ENCODE data around the gene UBE2G2.

Gene UBE2G2

DNA sequence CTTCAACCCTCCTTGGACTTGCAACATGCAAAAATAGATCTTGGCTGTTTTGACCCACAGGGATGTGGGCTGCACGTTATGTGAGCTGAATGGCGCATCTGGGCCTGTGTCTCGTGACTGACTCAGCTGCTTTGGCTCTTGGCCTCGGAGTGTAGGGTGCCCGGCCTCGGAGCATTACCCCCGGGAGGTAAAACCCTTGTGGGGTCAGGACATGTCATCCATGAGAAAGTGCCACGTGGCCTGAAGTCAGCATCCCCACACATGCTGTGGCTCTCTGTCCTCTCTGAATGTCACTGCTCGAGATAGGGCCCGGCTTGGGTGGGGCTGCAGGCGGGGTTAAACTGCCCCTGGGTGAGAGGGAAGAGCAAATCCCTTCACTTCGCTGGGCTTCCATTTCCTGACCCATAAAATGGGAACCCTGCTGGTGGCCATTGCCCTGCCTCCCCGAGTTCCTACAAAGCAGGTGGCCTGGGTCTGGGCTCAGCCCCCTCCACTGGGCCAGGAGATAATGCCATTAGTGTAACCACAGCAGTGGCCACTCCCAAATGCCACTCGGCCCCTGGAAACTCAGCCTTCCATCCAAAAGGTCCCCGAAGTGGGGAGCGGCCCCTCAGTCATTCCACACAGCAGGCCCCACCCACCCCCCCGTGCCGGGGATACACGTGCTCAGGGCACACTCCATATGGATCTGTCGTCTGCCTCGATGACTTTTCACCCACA, 67.4 kb downstream of the UBE2G2 start:
- no peak for DNase-seq (ENCODE audit: low read depth)
- H3K4me3 ChIP-seq (ENCODE audit: low read depth, low read length), result no peak overlapping the region
- TF ChIP-seq, protein P1, sequence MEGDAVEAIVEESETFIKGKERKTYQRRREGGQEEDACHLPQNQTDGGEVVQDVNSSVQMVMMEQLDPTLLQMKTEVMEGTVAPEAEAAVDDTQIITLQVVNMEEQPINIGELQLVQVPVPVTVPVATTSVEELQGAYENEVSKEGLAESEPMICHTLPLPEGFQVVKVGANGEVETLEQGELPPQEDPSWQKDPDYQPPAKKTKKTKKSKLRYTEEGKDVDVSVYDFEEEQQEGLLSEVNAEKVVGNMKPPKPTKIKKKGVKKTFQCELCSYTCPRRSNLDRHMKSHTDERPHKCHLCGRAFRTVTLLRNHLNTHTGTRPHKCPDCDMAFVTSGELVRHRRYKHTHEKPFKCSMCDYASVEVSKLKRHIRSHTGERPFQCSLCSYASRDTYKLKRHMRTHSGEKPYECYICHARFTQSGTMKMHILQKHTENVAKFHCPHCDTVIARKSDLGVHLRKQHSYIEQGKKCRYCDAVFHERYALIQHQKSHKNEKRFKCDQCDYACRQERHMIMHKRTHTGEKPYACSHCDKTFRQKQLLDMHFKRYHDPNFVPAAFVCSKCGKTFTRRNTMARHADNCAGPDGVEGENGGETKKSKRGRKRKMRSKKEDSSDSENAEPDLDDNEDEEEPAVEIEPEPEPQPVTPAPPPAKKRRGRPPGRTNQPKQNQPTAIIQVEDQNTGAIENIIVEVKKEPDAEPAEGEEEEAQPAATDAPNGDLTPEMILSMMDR (conservative IDR thresholded peaks at IDR 0.05; ENCODE audit: low read depth, low read length), result no peak

DNA sequence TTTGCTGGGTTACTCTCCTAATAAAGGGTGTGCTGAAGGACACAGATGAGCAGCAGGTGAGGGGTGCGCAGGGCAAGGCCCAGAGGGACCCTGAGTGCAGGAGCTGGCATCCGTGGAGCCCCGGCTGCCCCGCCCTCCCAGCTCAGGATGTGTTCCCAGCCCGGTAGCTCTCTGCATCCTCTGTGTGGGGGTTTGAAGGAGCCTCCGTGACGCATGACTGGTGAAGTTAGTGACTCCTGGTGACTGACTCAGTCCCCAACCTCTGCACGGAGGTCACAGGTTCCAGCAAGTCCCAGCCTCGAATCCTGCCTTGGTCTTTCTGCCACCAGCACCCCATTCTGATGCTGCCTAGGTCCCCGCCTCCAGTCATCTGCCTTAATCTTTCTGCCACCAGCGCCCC, 68.7 kb downstream of the UBE2G2 start:
- TF ChIP-seq, protein P1 (conservative IDR thresholded peaks at IDR 0.05; ENCODE audit: low read depth, low read length), result no peak
- DNase-seq (ENCODE audit: low read depth), result no peak
- no peak overlapping the region for H3K4me3 ChIP-seq (ENCODE audit: low read depth, low read length)

DNA sequence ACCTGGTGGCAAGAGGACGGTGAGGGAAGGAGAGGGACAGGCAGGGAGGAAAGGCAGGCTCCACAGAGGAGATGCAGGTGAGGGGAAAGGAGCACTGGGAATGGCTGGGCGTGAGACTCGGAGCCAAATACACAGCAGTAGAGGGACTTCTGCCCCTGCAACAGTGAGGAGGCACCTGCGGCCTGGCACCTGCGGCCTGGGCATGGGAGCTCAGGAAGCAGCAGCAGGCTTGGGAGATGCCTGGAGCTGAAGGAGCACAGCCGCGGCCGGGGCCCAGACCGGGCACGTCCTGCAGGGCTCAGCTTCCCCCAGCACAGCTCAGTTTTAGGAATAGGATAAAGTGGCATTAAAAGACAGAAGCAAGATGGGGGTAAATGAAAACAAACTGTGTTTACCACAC, 69.4 kb downstream of the UBE2G2 start:
- TF ChIP-seq, protein P1 (conservative IDR thresholded peaks at IDR 0.05; ENCODE audit: low read depth, low read length), result no peak
- no peak for DNase-seq (ENCODE audit: low read depth)
- no peak overlapping the region for H3K4me3 ChIP-seq (ENCODE audit: low read depth, low read length)

DNA sequence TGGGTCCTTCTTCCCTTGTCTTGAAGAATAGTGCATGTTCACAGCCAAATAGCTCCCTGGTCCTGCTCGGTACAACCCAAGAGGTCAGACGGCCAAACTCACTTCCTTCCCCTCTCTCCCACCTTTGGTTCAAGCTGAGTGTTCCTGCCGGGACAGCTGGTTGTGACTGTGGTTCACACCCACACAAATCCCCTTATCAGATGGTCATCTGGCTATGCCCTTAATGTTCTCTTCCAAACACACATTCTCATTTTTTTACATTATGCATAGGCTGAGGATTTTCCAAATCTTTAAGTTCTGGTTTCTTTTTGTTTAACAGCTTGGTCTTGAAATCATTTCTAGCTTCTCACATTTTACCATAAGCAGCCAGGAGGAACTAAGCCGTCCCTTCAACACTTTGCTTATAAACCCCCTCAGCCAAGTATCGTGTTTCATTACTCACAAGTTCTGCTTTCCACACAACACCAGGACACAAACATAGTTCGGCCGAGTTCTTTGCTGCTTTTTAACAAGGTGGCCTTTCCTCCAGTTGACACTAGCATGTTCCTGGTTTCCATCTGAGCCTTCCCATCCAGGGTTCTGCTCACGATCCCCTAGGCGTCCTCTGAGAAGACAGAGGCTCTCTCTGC, 70.6 kb downstream of the UBE2G2 start:
- TF ChIP-seq, protein P1 (conservative IDR thresholded peaks at IDR 0.05; ENCODE audit: low read depth, low read length), result no peak
- no peak overlapping the region for H3K4me3 ChIP-seq (ENCODE audit: low read depth, low read length)
- DNase-seq (ENCODE audit: low read depth), result peak; percentile 5

DNA sequence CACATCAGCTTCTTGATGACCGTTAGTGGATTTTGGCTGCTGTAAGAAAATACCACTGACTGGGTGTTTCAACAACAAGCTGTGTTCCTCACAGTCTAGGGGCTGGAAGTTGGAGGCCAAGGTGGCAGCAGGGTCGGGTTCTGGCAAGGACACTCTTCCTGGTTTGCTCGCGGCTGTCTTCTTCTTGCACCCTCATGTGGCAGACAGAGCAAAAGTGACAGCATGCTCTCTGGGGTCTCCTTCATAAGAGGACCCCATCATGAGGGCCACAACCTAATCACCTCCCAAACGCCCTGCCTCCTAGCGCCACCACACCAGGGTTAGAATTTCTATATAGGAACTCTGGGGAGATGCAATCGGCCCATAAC, 71.6 kb downstream of the UBE2G2 start:
- TF ChIP-seq, protein P1 (conservative IDR thresholded peaks at IDR 0.05; ENCODE audit: low read depth, low read length), result no peak
- H3K4me3 ChIP-seq (ENCODE audit: low read depth, low read length), result no peak overlapping the region
- no peak for DNase-seq (ENCODE audit: low read depth)

DNA sequence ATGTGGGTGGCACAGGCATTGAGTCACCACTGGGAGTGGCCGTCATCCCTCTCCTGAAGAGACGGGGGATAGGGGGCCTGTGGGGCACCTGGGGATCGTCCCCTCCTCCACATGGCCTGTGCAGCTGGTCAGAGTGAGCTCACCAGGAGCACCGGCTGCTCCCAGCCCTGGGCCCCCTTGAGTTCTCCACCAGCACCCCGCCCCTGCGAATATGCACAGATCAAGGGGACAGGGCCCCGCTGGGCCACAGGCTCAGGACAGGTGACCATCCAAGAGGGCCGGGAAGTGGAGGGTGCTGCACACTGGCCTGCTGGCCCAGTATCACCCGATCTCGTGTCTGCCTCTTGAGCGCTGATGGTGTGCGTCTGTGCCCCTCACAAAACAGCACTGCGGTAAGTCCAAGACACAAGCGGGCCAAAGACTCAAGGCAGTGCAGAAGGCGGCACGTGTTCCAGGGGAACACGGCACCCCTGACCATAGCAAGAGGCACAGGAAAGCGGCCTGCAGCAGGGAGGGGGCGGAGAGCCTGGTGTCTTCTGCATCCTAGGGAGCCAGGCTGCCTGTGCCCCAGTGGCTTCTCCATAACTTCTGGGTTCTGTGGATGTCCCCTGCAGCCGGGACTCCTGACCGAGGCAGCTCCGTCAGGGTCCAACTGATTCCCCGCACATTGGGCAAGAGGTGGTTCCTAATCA, 72.1 kb downstream of the UBE2G2 start:
- DNase-seq (ENCODE audit: low read depth), result no peak
- TF ChIP-seq, protein P1 (conservative IDR thresholded peaks at IDR 0.05; ENCODE audit: low read depth, low read length), result no peak
- no peak overlapping the region for H3K4me3 ChIP-seq (ENCODE audit: low read depth, low read length)
